SU-DHL-6 (cell line): ENCODE data around the gene PRDM13.

Experiments
- CTCF ChIP-seq: fragments of 200-600 bp; sonication (generic); IDR thresholded peaks from one replicate; pipeline ENCODE4 v1.5.1; 2017; ENCODE audit warnings: antibody characterized with exemption, mild to moderate bottlenecking, low read length, moderate library complexity; ENCODE audit not compliant: insufficient read depth, poor library complexity, severe bottlenecking
- EZH2phosphoT487 ChIP-seq: fragments of 200-600 bp; sonication (generic), shearing (Covaris generic); conservative IDR thresholded peaks from 2 replicates; pipeline ENCODE4 v1.6.1; 2018; ENCODE audit warnings: mild to moderate bottlenecking, antibody characterized with exemption, low read length, moderate library complexity, mixed read lengths

DNA sequence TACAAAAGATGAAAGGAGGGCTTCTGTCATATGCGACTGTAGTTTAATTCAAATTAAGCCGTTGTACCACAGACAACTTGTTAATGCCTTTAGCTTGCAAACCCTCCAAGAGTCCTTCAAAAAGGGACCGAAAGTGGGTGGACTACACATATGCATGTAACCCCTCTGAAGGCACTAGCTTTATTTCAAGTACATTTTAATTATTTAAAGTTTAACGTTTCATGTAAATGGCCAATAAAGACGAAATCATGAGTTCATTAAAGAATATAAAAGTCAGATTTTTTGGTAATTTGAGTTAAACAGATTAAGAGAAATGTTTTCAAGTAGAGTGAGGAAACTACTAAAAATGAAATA is 12.8 kb downstream of the PRDM13 start:
- TF ChIP-seq CTCF (no peak), EZH2phosphoT487 (no peak)
